SK-N-MC (cell line): Measurements from ENCODE around the gene TRIP10.

ENCODE experiments used
- DNase-seq: peaks from one replicate; pipeline ENCODE4 v3.0.0-alpha.2; 2011; ENCODE audit warnings: low read depth, low spot score
- H3K27ac ChIP-seq: fragments of 200-600 bp; sonication (generic); 2 replicates; pipeline ENCODE4 v1.5.1; 2016; ENCODE audit warnings: mixed run types
- H3K36me3 ChIP-seq: fragments of 200-600 bp; sonication (generic); 2 replicates; pipeline ENCODE4 v1.6.1; 2017; ENCODE audit warnings: antibody characterized with exemption, low read length, mixed read lengths; ENCODE audit not compliant: insufficient read depth
- H3K4me3 ChIP-seq: fragments of 200-600 bp; sonication (generic); 2 replicates; pipeline ENCODE4 v1.5.1; 2016
- H3K9ac ChIP-seq: fragments of 200-600 bp; sonication (generic); 2 replicates; pipeline ENCODE4 v1.8.0; 2017; ENCODE audit warnings: mixed run types, mixed read lengths; ENCODE audit not compliant: insufficient read length
- H3K9me3 ChIP-seq: fragments of 200-600 bp; sonication (generic); 2 replicates; pipeline ENCODE4 v1.6.1; 2017; ENCODE audit warnings: low read depth, mild to moderate bottlenecking, antibody characterized with exemption, low read length, moderate library complexity, mixed read lengths
- EZH2 ChIP-seq: fragments of 200-600 bp; sonication (generic); IDR thresholded peaks from one replicate; pipeline ENCODE4 v1.6.1; 2017; ENCODE audit warnings: antibody characterized with exemption
- FOXP2 ChIP-seq: optimal IDR thresholded peaks from 2 replicates; pipeline ENCODE3; 2011; ENCODE audit warnings: mild to moderate bottlenecking, moderate library complexity; ENCODE audit not compliant: insufficient read depth; ENCODE audit errors: extremely low read length, control extremely low read depth
- POLR2AphosphoS5 ChIP-seq: IDR thresholded peaks from 2 replicates; pipeline ENCODE4 v1.6.1; 2012; ENCODE audit warnings: mild to moderate bottlenecking, low read depth, low read length, borderline replicate concordance

Gene TRIP10

GRCh38 chr19:6728346-6728745 is 11.1 kb upstream of the TRIP10 start:
- H3K9ac ChIP-seq, result no peak overlapping the region

GRCh38 chr19:6729573-6730152 is 9.8 kb upstream of the TRIP10 start:
- no peaks in the 10 kb centered on the region for H3K36me3 ChIP-seq
- no peak overlapping the region for H3K4me3 ChIP-seq
- no peak overlapping the region for H3K9ac ChIP-seq
- TF ChIP-seq FOXP2 (no peak), EZH2 (no peak), POLR2AphosphoS5 (no peak)
- DNase-seq, result no peak
- no peaks in the 10 kb centered on the region for H3K9me3 ChIP-seq
- no peak overlapping the region for H3K27ac ChIP-seq

More at GRCh38 chr19:6728346-6728745, 11.1 kb upstream of the TRIP10 start:
- Histone ChIP-seq H3K9me3 (no peaks in the 10 kb centered on the region), H3K36me3 (no peaks in the 10 kb centered on the region), H3K27ac (no peak overlapping the region), H3K4me3 (no peak overlapping the region)
- no peak for DNase-seq
- no peak for TF ChIP-seq POLR2AphosphoS5
- TF ChIP-seq EZH2, result no peak
- TF ChIP-seq FOXP2, result no peak

DNA sequence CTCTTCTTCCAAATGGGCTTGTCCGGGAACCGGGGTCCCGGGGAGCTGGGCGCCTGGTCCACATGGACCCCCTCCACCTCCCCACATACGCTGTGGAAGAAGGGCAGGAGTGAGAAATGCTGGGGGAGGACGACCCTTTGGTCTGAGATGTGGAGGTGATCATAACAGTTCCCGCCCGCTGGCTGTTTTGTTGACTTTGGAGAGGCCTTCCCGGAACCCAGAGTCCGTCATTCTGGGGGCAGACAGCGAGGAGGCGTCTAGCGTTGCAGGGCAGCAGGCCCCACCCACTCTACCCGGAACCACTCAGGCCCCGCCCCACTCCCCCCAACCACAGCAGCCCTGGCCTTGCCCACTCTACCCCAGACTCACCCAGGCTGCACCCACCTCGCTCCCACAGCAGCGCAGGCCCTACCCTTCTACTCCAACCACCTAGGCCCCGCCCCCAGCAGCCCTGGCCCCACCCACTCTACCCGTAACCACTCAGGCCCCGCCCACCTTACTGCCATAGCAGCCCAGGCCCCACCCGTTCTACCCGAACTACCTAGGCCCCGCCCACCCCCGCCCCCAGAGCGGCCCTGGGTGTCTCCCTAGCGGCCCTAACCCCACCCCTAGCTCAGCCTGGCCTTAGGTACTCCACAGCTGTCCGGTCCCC is 9.2 kb upstream of the TRIP10 start:
- H3K36me3 ChIP-seq, result no peaks in the 10 kb centered on the region
- H3K9me3 ChIP-seq, result no peaks in the 10 kb centered on the region
- DNase-seq, result no peak
- TF ChIP-seq EZH2, result no peak
- TF ChIP-seq FOXP2, result no peak
- no peak for TF ChIP-seq POLR2AphosphoS5
- no peak overlapping the region for H3K4me3 ChIP-seq
- no peak overlapping the region for H3K9ac ChIP-seq
- no peak overlapping the region for H3K27ac ChIP-seq

DNA sequence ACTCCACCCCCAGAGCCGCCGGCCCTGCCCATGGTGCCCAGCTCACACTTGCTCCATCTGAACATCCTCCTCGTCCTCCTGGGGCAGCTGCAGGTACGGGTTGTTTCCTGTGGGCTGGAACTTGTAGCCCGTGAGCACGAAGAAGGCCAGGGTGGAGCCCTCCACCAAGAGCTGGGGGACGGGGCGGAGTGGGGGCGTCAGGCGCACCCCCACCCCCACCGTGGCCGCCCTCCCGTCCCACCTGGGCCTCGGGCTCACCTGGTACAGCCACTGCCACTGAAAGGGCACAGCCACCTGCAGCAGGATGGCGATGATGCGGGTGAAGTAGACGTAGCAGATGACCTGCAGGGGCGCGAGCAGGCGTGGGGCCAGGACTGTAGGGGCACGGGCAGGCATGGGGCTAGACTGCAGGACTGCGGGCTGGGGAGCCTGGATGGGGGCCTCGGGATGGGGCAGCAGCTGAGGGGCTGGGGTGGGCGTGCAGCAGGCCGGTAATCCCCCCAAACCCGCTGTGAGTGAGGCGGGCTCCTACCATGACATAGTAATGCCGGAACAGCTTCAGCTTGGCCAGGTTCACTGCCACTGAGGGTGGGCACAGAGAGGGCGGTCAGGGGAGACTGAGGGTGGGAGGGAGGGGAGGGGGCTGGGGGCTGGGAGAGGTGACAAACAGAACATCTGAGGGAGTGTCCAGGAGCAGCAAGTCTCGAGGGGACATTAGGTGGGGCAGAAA is 8.4 kb upstream of the TRIP10 start:
- Histone ChIP-seq H3K9ac (no peak overlapping the region), H3K9me3 (no peaks in the 10 kb centered on the region), H3K27ac (no peak overlapping the region), H3K36me3 (no peaks in the 10 kb centered on the region), H3K4me3 (no peak overlapping the region)
- no peak for TF ChIP-seq EZH2
- TF ChIP-seq FOXP2, result no peak
- no peak for DNase-seq

DNA sequence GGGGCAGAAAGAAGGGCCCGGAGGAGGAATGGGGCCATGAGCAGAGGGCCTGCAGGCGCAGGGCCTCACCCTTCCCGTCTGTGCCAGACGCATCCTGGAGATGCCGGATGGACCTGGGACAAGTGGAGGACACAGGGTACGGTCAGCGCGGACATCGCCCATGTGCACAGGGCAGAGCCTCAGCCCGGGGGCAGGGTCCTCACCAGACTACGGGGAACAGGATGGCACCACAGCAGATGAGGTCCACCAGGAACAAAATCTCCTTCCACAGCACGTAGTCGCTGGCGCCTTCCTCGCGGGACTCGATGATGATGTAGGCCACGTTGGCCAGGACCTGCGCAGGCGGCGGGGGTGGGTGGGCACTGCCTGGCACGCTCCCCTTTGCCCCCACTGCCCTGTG is 7.7 kb upstream of the TRIP10 start:
- H3K27ac ChIP-seq, result no peak overlapping the region
- no peaks in the 10 kb centered on the region for H3K36me3 ChIP-seq
- no peak for DNase-seq
- H3K9ac ChIP-seq, result no peak overlapping the region
- H3K9me3 ChIP-seq, result no peaks in the 10 kb centered on the region
- no peak for TF ChIP-seq POLR2AphosphoS5
- TF ChIP-seq FOXP2, result no peak
- no peak for TF ChIP-seq EZH2
- no peak overlapping the region for H3K4me3 ChIP-seq

DNA sequence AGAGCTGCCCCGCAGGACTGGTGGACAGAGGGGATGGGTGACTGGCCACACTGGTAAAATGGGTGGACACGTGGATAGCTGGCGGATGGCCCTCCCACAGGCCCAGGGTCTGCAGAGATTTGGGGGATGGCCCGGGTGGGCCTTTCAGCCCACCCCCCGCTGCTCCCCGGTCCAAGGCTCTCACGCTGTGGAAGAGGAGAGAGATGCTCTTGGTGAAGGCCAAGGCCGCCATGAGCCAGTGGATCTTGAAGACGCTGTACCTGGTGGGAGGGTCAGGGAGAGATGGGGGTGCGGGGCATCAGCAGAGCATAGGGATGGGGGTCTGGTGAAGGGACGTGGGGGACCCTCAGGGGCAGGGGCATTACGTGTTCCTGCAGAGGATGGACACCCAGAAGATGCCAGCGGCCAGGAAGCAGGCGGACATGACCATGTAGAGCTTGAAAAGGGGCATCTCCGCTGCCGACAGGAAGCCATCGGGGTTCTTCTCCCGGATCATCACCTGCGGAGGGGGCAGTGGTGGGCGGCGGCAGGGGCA is 6.6 kb upstream of the TRIP10 start:
- no peak overlapping the region for H3K9ac ChIP-seq
- H3K27ac ChIP-seq, result no peak overlapping the region
- no peaks in the 10 kb centered on the region for H3K9me3 ChIP-seq
- H3K4me3 ChIP-seq, result no peak overlapping the region
- no peaks in the 10 kb centered on the region for H3K36me3 ChIP-seq
- DNase-seq, result no peak
- TF ChIP-seq POLR2AphosphoS5 (no peak), FOXP2 (no peak), EZH2 (no peak)

DNA sequence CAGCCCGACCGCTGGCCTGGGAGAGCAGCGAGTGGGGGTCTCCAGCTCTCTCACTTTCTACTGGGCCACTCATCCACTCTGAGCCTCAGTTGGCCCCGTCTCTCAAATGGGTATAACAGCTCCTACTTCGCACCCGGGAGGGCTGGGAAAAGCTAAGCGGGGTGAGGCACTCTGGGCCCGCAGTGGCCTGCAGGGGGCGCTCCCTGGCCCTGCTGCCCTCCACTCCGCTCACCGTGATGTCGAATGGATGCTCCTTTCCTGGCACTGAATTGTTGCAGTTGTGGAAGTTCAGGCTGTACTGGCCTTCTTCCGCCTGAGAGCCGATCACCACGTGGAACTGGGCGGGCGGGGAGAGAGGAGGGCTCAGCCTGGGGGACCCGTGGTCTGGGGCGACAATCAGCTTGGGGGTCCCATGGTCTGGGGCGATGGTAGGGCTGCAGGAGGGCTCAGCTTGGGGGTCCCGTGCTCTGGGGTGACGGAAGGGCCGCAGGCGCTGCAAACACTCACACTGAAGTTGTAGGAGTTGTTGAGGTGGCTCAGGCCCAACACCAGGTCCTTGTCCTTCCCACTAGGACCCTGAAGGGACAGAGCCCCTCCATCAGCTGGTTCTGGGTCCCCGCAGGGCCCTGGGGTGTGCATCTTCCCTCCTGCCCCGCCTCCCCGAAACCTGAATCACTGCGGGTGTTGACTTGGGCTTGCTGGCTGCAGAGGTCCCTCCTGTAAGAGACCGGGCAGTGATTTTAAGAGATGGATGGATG is 6.0 kb upstream of the TRIP10 start:
- Histone ChIP-seq H3K9me3 (no peaks in the 10 kb centered on the region), H3K36me3 (no peaks in the 10 kb centered on the region), H3K9ac (no peak overlapping the region), H3K27ac (no peak overlapping the region), H3K4me3 (no peak overlapping the region)
- no peak for DNase-seq
- TF ChIP-seq POLR2AphosphoS5, result no peak
- TF ChIP-seq FOXP2, result no peak
- no peak for TF ChIP-seq EZH2

GRCh38 chr19:6734096-6734696 is 5.3 kb upstream of the TRIP10 start:
- no peak overlapping the region for H3K4me3 ChIP-seq
- no peak for DNase-seq
- H3K36me3 ChIP-seq, result no peaks in the 10 kb centered on the region
- H3K27ac ChIP-seq, result no peak overlapping the region
- H3K9ac ChIP-seq, result no peak overlapping the region
- H3K9me3 ChIP-seq, result no peaks in the 10 kb centered on the region
- TF ChIP-seq FOXP2, result no peak
- no peak for TF ChIP-seq EZH2
- TF ChIP-seq POLR2AphosphoS5, result no peak
